Caco-2 (cell line): ENCODE data around the gene STK10. TPM values are rescaled to one million over a fixed set of nuclear protein-coding genes. Genes with fewer than 3 reads are reported as not detected.
"Not testable (repeated sequence)": the region's sequence is repeated elsewhere in the genome, so short reads cannot be mapped to it uniquely, and the experiment has no call there.

ENCODE experiments used
- BruUV-seq: library from RNA; stranded (reverse); fragments of 400-500 nt; replicated peaks from 2 replicates; lab custom pipeline; 2021; lab: Mats Ljungman, UMichigan
- CTCF ChIA-PET: fragments of 300-600 bp; sonication (Branson Sonifier 250); formaldehyde crosslinking; loops from one replicate; lab custom pipeline; 2022; ENCODE audit warnings: antibody characterized with exemption; lab: Charles Lee
- POLR2A ChIA-PET: fragments of 300-600 bp; sonication (Branson Sonifier 250); formaldehyde crosslinking; loops from one replicate; lab custom pipeline; 2022; ENCODE audit warnings: antibody characterized with exemption; lab: Charles Lee
- DNase-seq, 2 experiments: peaks; one replicate each; pipeline versions ENCODE4 v3.0.0 to v3.0.0-alpha.2; 2020 to 2022
- H3K27me3 ChIP-seq: replicated peaks from 2 replicates; pipeline ENCODE4 v1.6.0; 2011; ENCODE audit warnings: low read length; ENCODE audit not compliant: control insufficient read depth, insufficient read depth
- H3K36me3 ChIP-seq: 2 replicates; pipeline ENCODE4 v1.5.1; 2011; ENCODE audit warnings: low read length; ENCODE audit not compliant: control insufficient read depth, insufficient read depth
- H3K4me1 ChIP-seq: fragments of 250-450 bp; sonication (Bioruptor Pico); 2 replicates; pipeline ENCODE4 v1.5.1; 2020; ENCODE audit warnings: mild to moderate bottlenecking
- H3K4me3 ChIP-seq: 2 replicates; pipeline ENCODE4 v1.5.1; 2011; ENCODE audit warnings: low read depth, mild to moderate bottlenecking, control low read depth, low read length
- H3K9me3 ChIP-seq: fragments of 250-450 bp; sonication (Bioruptor Pico); 2 replicates; pipeline ENCODE4 v1.5.1; 2020; ENCODE audit warnings: mild to moderate bottlenecking, moderate library complexity
- H3K27ac Mint-ChIP-seq: one replicate; pipeline ENCODE4 v1.8.0; 2022; ENCODE audit warnings: mixed read lengths; ENCODE audit not compliant: unreplicated experiment
- H3K27me3 Mint-ChIP-seq: one replicate; pipeline ENCODE4 v1.8.0; 2022; ENCODE audit warnings: mixed read lengths; ENCODE audit not compliant: insufficient read depth, unreplicated experiment
- H3K36me3 Mint-ChIP-seq: one replicate; pipeline ENCODE4 v1.8.0; 2022; ENCODE audit warnings: mild to moderate bottlenecking, mixed read lengths; ENCODE audit not compliant: insufficient read depth, unreplicated experiment
- H3K4me1 Mint-ChIP-seq: one replicate; pipeline ENCODE4 v1.8.0; 2022; ENCODE audit warnings: low read depth, mixed read lengths; ENCODE audit not compliant: unreplicated experiment
- H3K4me3 Mint-ChIP-seq: one replicate; pipeline ENCODE4 v1.8.0; 2022; ENCODE audit warnings: mild to moderate bottlenecking, moderate library complexity, mixed read lengths; ENCODE audit not compliant: unreplicated experiment
- H3K9me3 Mint-ChIP-seq: one replicate; pipeline ENCODE4 v1.8.0; 2022; ENCODE audit warnings: mixed read lengths; ENCODE audit not compliant: unreplicated experiment
- intact Hi-C: fragments of 100-400 bp; cut with micrococcal nuclease; formaldehyde crosslinking; loops from one replicate; pipeline ENCODE4 v1.10.0; 2022; ENCODE audit not compliant: unreplicated experiment
- total RNA-seq: library from RNA; stranded (reverse); gene quantifications from 2 replicates; pipeline ENCODE4 v1.2.3, GENCODE V29; 2022
- TF ChIP-seq, protein P1 (sequence below), 2 experiments: fragments of 200-600 bp in 1 of 2; IDR thresholded peaks; 1 replicate in 1 of 2; 2 replicates in 1 of 2; pipeline versions ENCODE4 v1.5.1 to v1.8.0; 2011 to 2022; ENCODE audit warnings: antibody characterized with exemption in 1 of 2, control low read depth in 1 of 2, inconsistent platforms in 1 of 2, low read depth in 1 of 2, low read length in 1 of 2, mild to moderate bottlenecking in 1 of 2, moderate library complexity in 1 of 2; ENCODE audit not compliant: insufficient read depth in 1 of 2, severe bottlenecking in 1 of 2, unreplicated experiment in 1 of 2

STK10 gene
- total RNA-seq, 1 experiment from 2014 or later = 10.3 TPM

DNA sequence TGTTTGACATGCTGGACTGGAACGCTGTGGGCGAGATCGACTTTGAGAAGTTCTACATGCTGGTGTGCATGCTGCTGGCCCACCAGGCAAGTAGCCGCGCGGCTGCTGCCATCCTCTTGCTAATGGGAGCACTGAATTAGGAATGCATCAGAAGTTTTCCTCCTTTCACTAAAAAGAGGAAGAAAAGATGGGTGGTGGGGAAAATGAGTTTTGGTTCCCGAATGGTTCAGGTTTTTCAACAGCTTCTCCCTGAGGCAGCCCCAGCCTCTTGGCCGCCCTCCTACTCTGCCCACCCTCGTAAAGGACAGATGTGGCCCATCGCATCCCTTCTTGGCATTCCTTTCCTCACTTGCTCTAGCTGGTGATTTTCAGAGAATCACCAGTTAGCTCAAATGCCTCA lies 11.4 kb upstream of the STK10 start:
- CTCF ChIA-PET = no interaction called here
- no peaks in the 10 kb centered on the region for H3K36me3 ChIP-seq

DNA sequence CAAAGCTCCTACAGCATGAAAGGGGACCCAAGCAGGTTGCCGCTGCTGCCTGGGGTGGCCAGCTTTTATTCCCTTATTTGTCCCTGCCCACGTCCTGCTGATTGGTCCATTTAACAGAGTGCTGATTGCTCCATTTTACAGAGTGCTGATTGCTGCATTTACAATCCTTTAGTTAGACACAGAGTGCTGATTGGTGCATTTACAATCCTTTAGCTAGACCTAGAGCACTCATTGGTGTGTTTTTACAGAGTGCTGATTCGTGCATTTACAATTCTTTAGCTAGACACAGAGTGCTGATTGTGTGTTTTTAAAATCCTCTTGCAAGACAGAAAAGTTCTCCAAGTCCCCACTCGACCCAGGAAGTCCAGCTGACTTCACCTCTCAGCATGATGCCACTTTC lies 9.8 kb upstream of the STK10 start:
- POLR2A ChIA-PET, H3K9me3 Mint-ChIP-seq, intact Hi-C loops: not testable (repeated sequence)

More for the DNA sequence above, 11.4 kb upstream of the STK10 start:
- POLR2A ChIA-PET = no interaction called here
- no peaks in the 10 kb centered on the region for H3K4me1 Mint-ChIP-seq
- no peaks in the 10 kb centered on the region for H3K36me3 Mint-ChIP-seq
- no peaks in the 10 kb centered on the region for H3K9me3 ChIP-seq
- H3K4me3 ChIP-seq = no peak overlapping the region
- intact Hi-C loops = no loop called here
- H3K4me3 Mint-ChIP-seq = no peak overlapping the region
- H3K27me3 ChIP-seq = no peaks in the 10 kb centered on the region
- no peak for DNase-seq
- TF ChIP-seq, protein P1, sequence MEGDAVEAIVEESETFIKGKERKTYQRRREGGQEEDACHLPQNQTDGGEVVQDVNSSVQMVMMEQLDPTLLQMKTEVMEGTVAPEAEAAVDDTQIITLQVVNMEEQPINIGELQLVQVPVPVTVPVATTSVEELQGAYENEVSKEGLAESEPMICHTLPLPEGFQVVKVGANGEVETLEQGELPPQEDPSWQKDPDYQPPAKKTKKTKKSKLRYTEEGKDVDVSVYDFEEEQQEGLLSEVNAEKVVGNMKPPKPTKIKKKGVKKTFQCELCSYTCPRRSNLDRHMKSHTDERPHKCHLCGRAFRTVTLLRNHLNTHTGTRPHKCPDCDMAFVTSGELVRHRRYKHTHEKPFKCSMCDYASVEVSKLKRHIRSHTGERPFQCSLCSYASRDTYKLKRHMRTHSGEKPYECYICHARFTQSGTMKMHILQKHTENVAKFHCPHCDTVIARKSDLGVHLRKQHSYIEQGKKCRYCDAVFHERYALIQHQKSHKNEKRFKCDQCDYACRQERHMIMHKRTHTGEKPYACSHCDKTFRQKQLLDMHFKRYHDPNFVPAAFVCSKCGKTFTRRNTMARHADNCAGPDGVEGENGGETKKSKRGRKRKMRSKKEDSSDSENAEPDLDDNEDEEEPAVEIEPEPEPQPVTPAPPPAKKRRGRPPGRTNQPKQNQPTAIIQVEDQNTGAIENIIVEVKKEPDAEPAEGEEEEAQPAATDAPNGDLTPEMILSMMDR (IDR thresholded peaks at IDR 0.05; ENCODE audit: insufficient read depth in 1 of 2, low read depth in 1 of 2, low read length in 1 of 2, severe bottlenecking in 1 of 2, unreplicated experiment in 1 of 2) = no peak
- H3K27me3 Mint-ChIP-seq = no peaks in the 10 kb centered on the region
- no peak overlapping the region for H3K27ac Mint-ChIP-seq
- H3K9me3 Mint-ChIP-seq = no peaks in the 10 kb centered on the region
- no peaks in the 10 kb centered on the region for H3K4me1 ChIP-seq
- no TSS peak for BruUV-seq

DNA sequence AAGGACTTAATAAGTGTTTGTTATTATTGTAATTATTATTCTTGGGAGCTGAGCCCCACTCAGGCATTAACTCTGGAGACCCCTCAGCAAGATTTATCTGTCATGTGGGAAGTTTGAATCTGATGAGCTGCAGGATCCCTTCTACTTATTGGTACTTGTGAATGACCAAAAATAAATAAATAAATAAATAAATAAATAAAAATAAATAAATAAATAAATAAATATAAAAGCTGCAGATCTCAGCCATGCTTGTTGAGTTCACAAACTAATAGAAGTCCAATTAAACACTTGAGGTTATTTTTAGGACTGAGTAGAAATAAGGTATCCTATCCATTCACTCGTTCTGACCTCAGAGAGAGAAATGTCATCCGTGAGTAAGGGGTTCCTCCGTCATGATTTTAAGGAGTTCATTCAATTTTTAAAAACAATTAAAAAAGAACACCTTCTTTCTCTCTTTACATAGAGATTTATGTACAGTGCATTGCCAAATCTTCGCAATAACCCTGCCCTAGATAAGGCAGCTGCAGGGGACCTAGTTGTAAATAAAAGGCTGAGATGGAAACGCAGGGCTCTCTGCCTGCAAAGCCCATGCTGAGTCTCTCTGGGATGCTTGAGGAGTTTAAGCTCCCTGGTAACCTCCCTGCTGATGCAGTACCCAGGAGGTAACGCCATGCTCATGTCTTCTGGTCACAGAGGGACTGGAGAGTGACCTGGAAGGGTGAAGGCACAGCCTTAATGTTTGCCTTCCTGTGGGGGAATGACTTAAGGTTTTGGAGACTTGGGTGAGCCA lies 7.2 kb upstream of the STK10 start:
- no peaks in the 10 kb centered on the region for H3K4me1 Mint-ChIP-seq
- Histone ChIP-seq H3K36me3 (no peaks in the 10 kb centered on the region), H3K27me3 (no peaks in the 10 kb centered on the region), H3K9me3 (no peaks in the 10 kb centered on the region), H3K4me1 (no peaks in the 10 kb centered on the region), H3K4me3 (no peak overlapping the region)
- H3K27ac Mint-ChIP-seq = no peak overlapping the region
- POLR2A ChIA-PET = no interaction called here
- peak in 1 of 2 experiments; percentile 14 for DNase-seq
- no peak overlapping the region for H3K4me3 Mint-ChIP-seq
- CTCF ChIA-PET = no interaction called here
- TF ChIP-seq, protein P1 (IDR thresholded peaks at IDR 0.05; ENCODE audit: insufficient read depth in 1 of 2, low read depth in 1 of 2, low read length in 1 of 2, severe bottlenecking in 1 of 2, unreplicated experiment in 1 of 2) = no peak
- no peaks in the 10 kb centered on the region for H3K36me3 Mint-ChIP-seq
- no peaks in the 10 kb centered on the region for H3K9me3 Mint-ChIP-seq
- H3K27me3 Mint-ChIP-seq = no peaks in the 10 kb centered on the region
- intact Hi-C loops = no loop called here
- BruUV-seq = no TSS peak

More for the DNA sequence above, 9.8 kb upstream of the STK10 start:
- H3K27me3 Mint-ChIP-seq, H3K4me1 ChIP-seq, H3K27ac Mint-ChIP-seq, H3K4me1 Mint-ChIP-seq, CTCF ChIA-PET, H3K4me3 ChIP-seq, H3K36me3 ChIP-seq, BruUV-seq, H3K36me3 Mint-ChIP-seq, H3K27me3 ChIP-seq, DNase-seq, H3K9me3 ChIP-seq, H3K4me3 Mint-ChIP-seq: not testable (repeated sequence)
